ENCODE results near the gene KRTAP12-1.

GRCh38 chr21:44718571-44718970 is 36.6 kb upstream of the KRTAP12-1 start:
- TF ChIP-seq CTCF (IDR thresholded peaks at IDR 0.05) (no peak), POLR2A (IDR thresholded peaks at IDR 0.05) (no peak)

All from heart left ventricle (tissue), 13 donors.